ENCODE measurements around the gene GRB14. TPM values are rescaled to one million over a fixed set of nuclear protein-coding genes. Genes with fewer than 3 reads are reported as not detected.
A peak's percentile ranks its signal among the peaks of the same experiment; 100 is the strongest.

Gene GRB14
- total and polyA plus RNA-seq, 2 of the 13 experiments (the other 11 are each of a cell fraction or from before 2014, with no cell fraction given), result 4.6 to 5.8 TPM

DNA sequence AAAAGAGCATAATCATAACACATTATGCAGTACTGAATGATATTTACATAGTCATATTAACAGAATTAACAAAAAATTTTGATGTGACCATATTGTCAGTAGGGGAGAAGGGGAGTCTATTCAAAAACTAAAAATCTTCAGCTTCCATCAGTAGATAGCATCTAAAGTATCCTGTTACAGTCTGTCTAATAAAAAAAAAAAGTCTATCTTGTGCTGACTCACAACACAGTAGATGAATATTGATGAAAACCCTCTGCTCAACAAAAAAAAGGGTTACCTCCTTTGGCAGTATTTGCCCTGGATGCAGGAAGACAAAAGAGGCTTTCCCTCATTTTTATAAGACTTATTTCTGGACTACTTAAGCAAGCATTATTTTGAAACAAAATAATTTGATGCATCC is 27.3 kb downstream of the GRB14 start:
- Histone ChIP-seq H3K27ac (ENCODE audit: extremely low read length, insufficient read depth, low read length) (no peak overlapping the region), H3K79me2 (ENCODE audit: insufficient read depth, low read length) (no peaks in the 10 kb centered on the region), H3K27me3 (ENCODE audit: control insufficient read depth in 1 of 2, insufficient read depth in 2 of 2, low read length in 2 of 2) (no peaks in the 10 kb centered on the region), H3K4me3 (replicated peaks in 1 of 3; ENCODE audit: insufficient read depth in 1 of 3, low read depth in 2 of 3, low read length in 3 of 3) (no peak overlapping the region), H3K36me3 (replicated peaks in 1 of 2; ENCODE audit: control insufficient read depth in 1 of 2, insufficient read depth in 2 of 2, low read length in 2 of 2) (no peaks in the 10 kb centered on the region), H4K20me1 (ENCODE audit: insufficient read depth, low read length) (no peaks in the 10 kb centered on the region), H3K9ac (ENCODE audit: insufficient read depth, low read depth, low read length) (no peak overlapping the region), H2AFZ (ENCODE audit: low read length) (no peak overlapping the region), H3K4me1 (ENCODE audit: insufficient read depth, low read length) (peaks cover 39% of the 10 kb centered on the region), H3K4me2 (ENCODE audit: low read depth, low read length) (no peak overlapping the region), H3K9me3 (ENCODE audit: low read length) (no peaks in the 10 kb centered on the region)
- FAIRE-seq (no peak), ATAC-seq (no peak), DNase-seq (ENCODE audit: low spot score) (no peak)
- ChIA-PET CTCF (ENCODE audit: low intra/inter-chr PET ratio, low total read pairs) (no interaction called here), POLR2A (no interaction called here)
- in situ Hi-C loops (cut with HindIII; ENCODE audit: extremely low pct_ligation_motif_present, low pct_unique_long_range_greater_than_20kb), result no loop called here
- intact Hi-C loops (cut with micrococcal nuclease; ENCODE audit: unreplicated experiment), result no loop called here
- TF ChIP-seq PHF5A (CRISPR knock-in tag; IDR thresholded peaks at IDR 0.05; ENCODE audit: low read depth, unreplicated experiment) (no peak), ZNF121 (CRISPR knock-in tag; IDR thresholded peaks at IDR 0.05) (no peak), ZNF510 (CRISPR knock-in tag; IDR thresholded peaks at IDR 0.05; ENCODE audit: low read depth) (no peak)
- TF ChIP-seq, protein P1, sequence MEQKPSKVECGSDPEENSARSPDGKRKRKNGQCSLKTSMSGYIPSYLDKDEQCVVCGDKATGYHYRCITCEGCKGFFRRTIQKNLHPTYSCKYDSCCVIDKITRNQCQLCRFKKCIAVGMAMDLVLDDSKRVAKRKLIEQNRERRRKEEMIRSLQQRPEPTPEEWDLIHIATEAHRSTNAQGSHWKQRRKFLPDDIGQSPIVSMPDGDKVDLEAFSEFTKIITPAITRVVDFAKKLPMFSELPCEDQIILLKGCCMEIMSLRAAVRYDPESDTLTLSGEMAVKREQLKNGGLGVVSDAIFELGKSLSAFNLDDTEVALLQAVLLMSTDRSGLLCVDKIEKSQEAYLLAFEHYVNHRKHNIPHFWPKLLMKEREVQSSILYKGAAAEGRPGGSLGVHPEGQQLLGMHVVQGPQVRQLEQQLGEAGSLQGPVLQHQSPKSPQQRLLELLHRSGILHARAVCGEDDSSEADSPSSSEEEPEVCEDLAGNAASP (CRISPR knock-in tag; IDR thresholded peaks at IDR 0.05; ENCODE audit: borderline replicate concordance), result peak; percentile 2; the same call in 1 of the 2 replicates
- no TSS peak for BruUV-seq (replicated peaks)

DNA sequence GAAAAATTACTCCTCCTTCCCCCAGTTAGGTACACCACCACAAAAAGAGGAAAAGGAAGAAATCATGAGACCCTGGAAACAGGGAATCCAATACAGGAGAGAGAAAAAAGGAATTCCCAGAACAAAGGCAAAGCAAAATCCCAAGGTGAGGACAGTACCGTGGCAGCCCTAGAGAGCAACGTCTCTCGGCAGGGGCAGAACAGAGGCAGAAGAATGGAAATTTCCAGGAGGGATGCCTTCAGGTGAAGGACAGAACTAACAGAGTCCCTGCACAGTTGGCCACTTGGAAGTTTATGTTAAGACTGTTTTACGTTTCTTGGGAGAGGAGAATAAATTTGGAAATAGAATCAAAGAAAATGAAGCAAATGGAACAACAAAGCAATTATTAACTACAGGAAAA is 27.7 kb downstream of the GRB14 start:
- no peak for FAIRE-seq
- ATAC-seq, result peak; percentile 65
- Histone ChIP-seq H3K79me2 (ENCODE audit: insufficient read depth, low read length) (no peaks in the 10 kb centered on the region), H3K4me3 (replicated peaks in 1 of 3; ENCODE audit: insufficient read depth in 1 of 3, low read depth in 2 of 3, low read length in 3 of 3) (no peak overlapping the region), H3K9me3 (ENCODE audit: low read length) (no peaks in the 10 kb centered on the region), H3K4me2 (ENCODE audit: low read depth, low read length) (no peak overlapping the region), H4K20me1 (ENCODE audit: insufficient read depth, low read length) (no peaks in the 10 kb centered on the region), H3K36me3 (replicated peaks in 1 of 2; ENCODE audit: control insufficient read depth in 1 of 2, insufficient read depth in 2 of 2, low read length in 2 of 2) (no peaks in the 10 kb centered on the region), H2AFZ (ENCODE audit: low read length) (no peak overlapping the region), H3K4me1 (ENCODE audit: insufficient read depth, low read length) (peaks cover 39% of the 10 kb centered on the region), H3K27me3 (ENCODE audit: control insufficient read depth in 1 of 2, insufficient read depth in 2 of 2, low read length in 2 of 2) (no peaks in the 10 kb centered on the region), H3K27ac (ENCODE audit: extremely low read length, insufficient read depth, low read length) (no peak overlapping the region), H3K9ac (ENCODE audit: insufficient read depth, low read depth, low read length) (no peak overlapping the region)
- DNase-seq (ENCODE audit: low spot score), result no peak
- in situ Hi-C loops (cut with HindIII; ENCODE audit: extremely low pct_ligation_motif_present, low pct_unique_long_range_greater_than_20kb) (no loop called here), intact Hi-C loops (cut with micrococcal nuclease; ENCODE audit: unreplicated experiment) (no loop called here)
- 54% methylated on average over 4 of the region's 4 CpGs for WGBS (ENCODE audit: low lambda C conversion rate)
- CTCF ChIA-PET (ENCODE audit: low intra/inter-chr PET ratio, low total read pairs), result no interaction called here
- BruUV-seq (replicated peaks), result no TSS peak
- POLR2A ChIA-PET, result no interaction called here
- TF ChIP-seq FOSL1 (CRISPR knock-in tag; IDR thresholded peaks at IDR 0.05; ENCODE audit: borderline replicate concordance) (no peak), RCOR2 (CRISPR knock-in tag; IDR thresholded peaks at IDR 0.05) (no peak), ZMYM2 (CRISPR knock-in tag; IDR thresholded peaks at IDR 0.05) (no peak)
- TF ChIP-seq, protein P2, sequence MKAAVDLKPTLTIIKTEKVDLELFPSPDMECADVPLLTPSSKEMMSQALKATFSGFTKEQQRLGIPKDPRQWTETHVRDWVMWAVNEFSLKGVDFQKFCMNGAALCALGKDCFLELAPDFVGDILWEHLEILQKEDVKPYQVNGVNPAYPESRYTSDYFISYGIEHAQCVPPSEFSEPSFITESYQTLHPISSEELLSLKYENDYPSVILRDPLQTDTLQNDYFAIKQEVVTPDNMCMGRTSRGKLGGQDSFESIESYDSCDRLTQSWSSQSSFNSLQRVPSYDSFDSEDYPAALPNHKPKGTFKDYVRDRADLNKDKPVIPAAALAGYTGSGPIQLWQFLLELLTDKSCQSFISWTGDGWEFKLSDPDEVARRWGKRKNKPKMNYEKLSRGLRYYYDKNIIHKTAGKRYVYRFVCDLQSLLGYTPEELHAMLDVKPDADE (CRISPR knock-in tag; IDR thresholded peaks at IDR 0.05), result no peak
- TF ChIP-seq, protein P3, sequence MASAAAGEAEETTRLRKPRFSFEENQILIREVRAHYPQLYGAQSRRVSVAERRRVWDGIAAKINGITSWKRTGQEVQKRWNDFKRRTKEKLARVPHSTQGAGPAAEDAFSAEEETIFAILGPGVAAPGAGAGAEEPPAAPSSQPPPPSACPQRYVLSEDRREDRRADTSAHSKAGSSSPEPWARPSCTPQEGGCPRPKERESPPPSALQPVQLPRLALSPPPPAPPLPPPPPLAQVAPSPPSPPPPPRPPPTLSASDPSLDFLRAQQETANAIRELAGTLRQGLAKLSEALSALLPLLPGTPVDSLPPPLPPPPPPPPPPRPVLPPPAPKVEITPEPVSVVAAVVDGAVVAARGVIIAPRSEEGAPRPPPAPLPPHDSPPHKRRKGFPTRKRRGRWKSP (CRISPR knock-in tag; IDR thresholded peaks at IDR 0.05), result no peak
